Measurements from ENCODE around the gene RNF126.

The RNF126 gene

GRCh38 chr19:709965-710571 lies 47.1 kb upstream of the RNF126 start:
- Histone ChIP-seq H3K9me3 (ENCODE audit: low read length) (no peaks in the 10 kb centered on the region), H3F3A (ENCODE audit: insufficient read depth, low read length) (no peaks in the 10 kb centered on the region), H3K4me1 (ENCODE audit: insufficient read depth, low read length, severe bottlenecking) (no peaks in the 10 kb centered on the region), H3K79me2 (ENCODE audit: insufficient read depth, low read length) (no peaks in the 10 kb centered on the region), H3K4me3 (ENCODE audit: low read depth, low read length, poor library complexity, severe bottlenecking) (no peak overlapping the region), H3K9me2 (ENCODE audit: low read depth, low read length) (no peaks in the 10 kb centered on the region), H3K4me2 (ENCODE audit: low read length) (no peak overlapping the region), H2AFZ (ENCODE audit: low read length) (no peak overlapping the region), H4K20me1 (ENCODE audit: insufficient read depth, low read length) (no peaks in the 10 kb centered on the region), H3K9ac (ENCODE audit: low read length) (no peak overlapping the region), H3K36me3 (ENCODE audit: insufficient read depth, low read length) (no peaks in the 10 kb centered on the region), H3K27ac (ENCODE audit: low read depth, low read length, poor library complexity, severe bottlenecking) (no peak overlapping the region), H3K27me3 (ENCODE audit: insufficient read depth, low read length) (peaks cover 8% of the 10 kb centered on the region; the same call in 1 of the 2 replicates)
- TF ChIP-seq EZH2 (IDR thresholded peaks at IDR 0.05; ENCODE audit: borderline replicate concordance, low read length) (no peak), CTCF (IDR thresholded peaks at IDR 0.05; ENCODE audit: low read length) (no peak)

DNA sequence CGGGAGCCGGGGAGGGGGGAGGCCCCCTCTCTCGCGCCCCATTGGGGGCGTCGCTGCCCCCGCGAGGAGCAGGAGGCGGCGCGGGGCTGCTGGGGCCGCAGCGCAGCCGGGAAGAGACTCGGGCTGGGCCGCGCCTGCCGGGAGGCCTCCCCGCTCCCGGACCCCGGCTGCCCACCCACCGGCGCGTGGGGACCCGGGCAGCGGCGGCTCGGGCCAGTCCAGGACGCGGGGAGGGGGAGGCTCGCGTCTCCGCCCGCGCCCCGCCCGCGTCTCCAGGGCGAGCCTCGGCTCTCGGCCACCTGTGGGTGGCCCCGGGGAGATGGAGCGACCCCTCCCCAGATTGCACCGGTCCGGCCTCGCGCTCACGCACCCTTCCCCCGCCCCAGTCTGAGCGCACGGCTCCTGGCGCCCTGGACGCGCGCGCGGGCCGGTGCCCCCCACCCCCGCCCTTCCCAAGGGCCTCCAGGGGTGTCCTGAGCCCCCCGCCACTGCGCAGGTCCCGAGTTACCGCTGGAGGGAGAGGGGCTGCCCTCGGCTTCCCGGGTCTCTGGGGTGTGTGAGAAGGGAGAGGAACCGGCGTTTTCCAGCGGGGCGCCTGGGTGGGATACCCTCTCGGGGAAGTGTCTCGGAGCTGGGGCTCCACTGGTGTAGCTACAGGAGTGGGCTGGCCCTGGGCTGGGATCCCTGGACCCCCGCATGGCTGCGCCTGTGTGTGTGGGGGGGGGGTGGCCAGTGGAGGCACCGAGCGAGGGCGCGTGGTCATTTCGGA lies 46.4 kb upstream of the RNF126 start:
- TF ChIP-seq CTCF (IDR thresholded peaks at IDR 0.05; ENCODE audit: low read length) (no peak), EZH2 (IDR thresholded peaks at IDR 0.05; ENCODE audit: borderline replicate concordance, low read length) (no peak)
- no peaks in the 10 kb centered on the region for H3K4me1 ChIP-seq (ENCODE audit: insufficient read depth, low read length, severe bottlenecking)
- H3K4me2 ChIP-seq (ENCODE audit: low read length) = no peak overlapping the region
- no peaks in the 10 kb centered on the region for H3F3A ChIP-seq (ENCODE audit: insufficient read depth, low read length)
- no peaks in the 10 kb centered on the region for H3K79me2 ChIP-seq (ENCODE audit: insufficient read depth, low read length)
- H3K9me3 ChIP-seq (ENCODE audit: low read length) = no peaks in the 10 kb centered on the region
- no peak overlapping the region for H3K4me3 ChIP-seq (ENCODE audit: low read depth, low read length, poor library complexity, severe bottlenecking)
- H3K27ac ChIP-seq (ENCODE audit: low read depth, low read length, poor library complexity, severe bottlenecking) = no peak overlapping the region
- H3K9ac ChIP-seq (ENCODE audit: low read length) = no peak overlapping the region
- no peaks in the 10 kb centered on the region for H3K36me3 ChIP-seq (ENCODE audit: insufficient read depth, low read length)
- no peaks in the 10 kb centered on the region for H3K9me2 ChIP-seq (ENCODE audit: low read depth, low read length)
- H2AFZ ChIP-seq (ENCODE audit: low read length) = no peak overlapping the region
- peaks cover 4% of the 10 kb centered on the region; the same call in 1 of the 2 replicates for H3K27me3 ChIP-seq (ENCODE audit: insufficient read depth, low read length)
- H4K20me1 ChIP-seq (ENCODE audit: insufficient read depth, low read length) = no peaks in the 10 kb centered on the region

DNA sequence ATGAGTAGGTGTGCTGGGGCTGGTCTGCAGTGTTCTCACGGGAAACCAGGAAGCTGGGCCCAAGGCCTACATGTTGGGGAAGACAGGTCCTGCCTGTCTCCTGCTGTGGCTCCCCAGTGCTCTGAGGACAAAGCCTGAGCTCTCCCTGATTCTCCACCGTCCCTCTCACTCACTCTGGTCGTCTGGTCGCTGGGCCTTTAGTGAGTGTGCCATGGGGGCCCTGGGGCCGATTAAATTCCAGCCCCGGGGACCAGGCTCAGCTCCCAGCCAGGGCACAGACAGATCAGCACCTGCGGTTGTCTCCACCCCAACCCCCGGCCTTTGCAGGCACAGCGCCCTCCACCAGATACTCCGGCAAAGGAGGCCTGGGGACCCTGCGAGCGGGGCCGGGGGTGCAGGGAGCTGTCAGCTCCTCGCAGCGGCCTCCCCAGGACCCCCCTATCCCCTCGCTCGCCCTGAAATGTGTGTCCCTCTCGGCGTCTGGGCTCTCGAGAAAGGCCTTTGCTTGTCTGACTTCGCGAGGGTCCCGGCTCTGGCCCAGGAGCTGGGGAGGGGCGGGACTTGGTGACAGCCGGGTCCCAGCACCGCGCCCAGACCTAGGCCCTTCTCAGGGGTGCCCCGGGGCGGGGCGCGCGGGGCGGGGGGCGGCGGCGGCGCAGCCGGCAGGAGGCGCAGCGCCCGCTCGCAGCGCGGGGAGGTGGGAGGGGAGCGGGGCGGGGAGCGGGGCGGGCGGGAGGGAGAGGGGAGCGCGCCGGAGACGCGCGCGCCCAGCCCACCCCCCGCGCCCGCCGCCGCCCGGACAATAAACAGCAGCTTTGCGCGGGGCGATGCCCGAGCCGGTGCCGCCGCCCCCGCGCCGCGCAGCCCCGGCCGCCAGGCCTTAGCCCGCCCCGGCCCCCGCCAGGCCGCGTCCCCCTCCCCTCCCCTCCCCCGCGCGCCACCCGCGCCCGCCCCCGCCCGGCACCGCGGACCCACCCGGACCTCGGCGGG lies 45.4 kb upstream of the RNF126 start, which contains the start of gene PALM:
Gene PALM (plus strand): TSS at position 782 of the 990 bp plus-strand sequence. CDS start 212 bp downstream, outside the sequence.
- H3K4me3 ChIP-seq (ENCODE audit: low read depth, low read length, poor library complexity, severe bottlenecking) = no peak within 1 kb of the TSS
- no peaks in the 10 kb centered on the region for H3K4me1 ChIP-seq (ENCODE audit: insufficient read depth, low read length, severe bottlenecking)
- no peaks in the 10 kb centered on the region for H4K20me1 ChIP-seq (ENCODE audit: insufficient read depth, low read length)
- H3F3A ChIP-seq (ENCODE audit: insufficient read depth, low read length) = no peaks in the 10 kb centered on the region
- no peaks in the 10 kb centered on the region for H3K79me2 ChIP-seq (ENCODE audit: insufficient read depth, low read length)
- H3K36me3 ChIP-seq (ENCODE audit: insufficient read depth, low read length) = no peaks in the 10 kb centered on the region; the same call in 1 of the 2 replicates
- no peak within 1 kb of the TSS for H2AFZ ChIP-seq (ENCODE audit: low read length)
- no peak within 1 kb of the TSS for H3K9ac ChIP-seq (ENCODE audit: low read length)
- H3K9me2 ChIP-seq (ENCODE audit: low read depth, low read length) = no peaks in the 10 kb centered on the region
- no peak within 1 kb of the TSS for H3K4me2 ChIP-seq (ENCODE audit: low read length)
- no peaks in the 10 kb centered on the region for H3K9me3 ChIP-seq (ENCODE audit: low read length)
- TF ChIP-seq CTCF (IDR thresholded peaks at IDR 0.05; ENCODE audit: low read length) = no peak
- no peak for TF ChIP-seq EZH2 (IDR thresholded peaks at IDR 0.05; ENCODE audit: borderline replicate concordance, low read length)
- H3K27me3 ChIP-seq (ENCODE audit: insufficient read depth, low read length) = peaks cover 4% of the 10 kb centered on the region; the same call in 1 of the 2 replicates
- no peak within 1 kb of the TSS for H3K27ac ChIP-seq (ENCODE audit: low read depth, low read length, poor library complexity, severe bottlenecking)
